Neuron (in vitro differentiated cells): ENCODE results near the gene MNT.

ENCODE experiments used
- H2AFZ ChIP-seq: one replicate; pipeline ENCODE4 v1.6.1; 2013; ENCODE audit warnings: low read depth, mild to moderate bottlenecking, inconsistent platforms, low read length, moderate library complexity
- H3K27me3 ChIP-seq: one replicate; pipeline ENCODE4 v1.6.1; 2013; ENCODE audit warnings: low read length; ENCODE audit not compliant: insufficient read depth
- H3K36me3 ChIP-seq: one replicate; pipeline ENCODE4 v1.6.1; 2013; ENCODE audit warnings: low read length; ENCODE audit not compliant: insufficient read depth
- H3K4me1 ChIP-seq: one replicate; pipeline ENCODE4 v1.6.1; 2013; ENCODE audit warnings: low read length; ENCODE audit not compliant: insufficient read depth
- H3K4me3 ChIP-seq: 2 replicates; pipeline ENCODE4 v1.5.1; 2013; ENCODE audit warnings: mild to moderate bottlenecking, low read length, moderate library complexity
- H3K9me3 ChIP-seq: one replicate; pipeline ENCODE4 v1.6.1; 2013; ENCODE audit warnings: low read length

Gene MNT

GRCh38 chr17:2378905-2379304 is 22.0 kb downstream of the MNT start:
- no peaks in the 10 kb centered on the region for H3K9me3 ChIP-seq
- peaks cover 51% of the 10 kb centered on the region for H3K36me3 ChIP-seq
- H2AFZ ChIP-seq, result no peak overlapping the region
- H3K4me3 ChIP-seq, result no peak overlapping the region
- H3K27me3 ChIP-seq, result no peaks in the 10 kb centered on the region
- peaks cover 4% of the 10 kb centered on the region for H3K4me1 ChIP-seq

DNA sequence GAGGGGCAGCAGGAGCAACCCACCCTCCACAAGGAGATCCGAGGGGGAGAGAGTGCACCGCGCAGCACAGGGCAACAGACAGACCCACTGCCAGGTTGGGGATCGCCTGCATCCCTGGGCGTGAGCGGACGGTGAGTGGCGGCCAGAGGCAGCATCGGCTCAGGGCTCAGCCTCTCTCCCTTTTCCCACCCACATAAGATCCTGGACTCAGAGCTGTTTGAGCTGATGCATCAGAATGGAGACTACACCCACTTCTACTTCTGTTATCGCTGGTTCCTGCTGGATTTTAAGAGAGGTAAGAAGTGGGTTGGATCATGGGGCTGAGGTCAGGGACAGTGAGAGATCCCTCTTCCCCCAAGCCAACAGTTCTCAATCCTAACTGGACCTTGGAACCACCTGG is 23.2 kb downstream of the MNT start:
- peaks cover 64% of the 10 kb centered on the region for H3K36me3 ChIP-seq
- H2AFZ ChIP-seq, result no peak overlapping the region
- no peaks in the 10 kb centered on the region for H3K9me3 ChIP-seq
- no peaks in the 10 kb centered on the region for H3K27me3 ChIP-seq
- H3K4me1 ChIP-seq, result no peaks in the 10 kb centered on the region
- H3K4me3 ChIP-seq, result no peak overlapping the region

- H3K4me3 ChIP-seq, result no peak overlapping the region
- no peaks in the 10 kb centered on the region for H3K4me1 ChIP-seq
- no peaks in the 10 kb centered on the region for H3K27me3 ChIP-seq
- peaks cover 63% of the 10 kb centered on the region for H3K36me3 ChIP-seq
- H3K9me3 ChIP-seq, result no peaks in the 10 kb centered on the region
- no peak overlapping the region for H2AFZ ChIP-seq
These were observed 24.8 kb downstream of the MNT start for GRCh38 chr17:2376107-2376506.

DNA sequence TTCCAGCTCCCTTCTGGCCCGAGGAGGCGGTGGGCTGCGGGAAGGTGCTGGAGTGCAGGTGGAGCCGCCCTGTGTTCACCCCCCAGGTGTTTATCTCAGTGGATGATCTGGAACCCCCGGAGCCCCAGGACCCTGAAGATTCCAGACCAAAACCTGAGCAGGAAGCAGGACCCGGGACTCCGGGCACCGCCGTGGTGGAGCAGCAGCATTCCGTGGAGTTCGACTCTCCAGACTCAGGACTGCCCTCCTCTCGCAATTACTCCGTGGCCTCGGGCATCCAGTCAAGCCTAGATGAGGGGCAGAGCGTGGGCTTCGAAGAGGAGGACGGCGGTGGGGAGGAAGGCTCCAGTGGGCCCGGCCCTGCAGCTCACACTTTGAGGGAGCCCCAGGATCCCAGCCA is 25.5 kb downstream of the MNT start:
- Histone ChIP-seq H3K4me1 (no peaks in the 10 kb centered on the region), H3K36me3 (peaks cover 61% of the 10 kb centered on the region), H3K27me3 (no peaks in the 10 kb centered on the region), H3K4me3 (no peak overlapping the region), H3K9me3 (no peaks in the 10 kb centered on the region), H2AFZ (no peak overlapping the region)

- H2AFZ ChIP-seq, result no peak overlapping the region
- H3K4me3 ChIP-seq, result no peak overlapping the region
- no peaks in the 10 kb centered on the region for H3K27me3 ChIP-seq
- H3K36me3 ChIP-seq, result peaks cover 55% of the 10 kb centered on the region
- no peaks in the 10 kb centered on the region for H3K4me1 ChIP-seq
- H3K9me3 ChIP-seq, result no peaks in the 10 kb centered on the region
These were observed 26.1 kb downstream of the MNT start for GRCh38 chr17:2374549-2375285.

- Histone ChIP-seq H3K9me3 (no peaks in the 10 kb centered on the region), H3K4me3 (no peak overlapping the region), H3K36me3 (peaks cover 46% of the 10 kb centered on the region), H3K4me1 (no peaks in the 10 kb centered on the region), H2AFZ (no peak overlapping the region), H3K27me3 (no peaks in the 10 kb centered on the region)
These were observed 27.7 kb downstream of the MNT start for GRCh38 chr17:2373179-2373578.

DNA sequence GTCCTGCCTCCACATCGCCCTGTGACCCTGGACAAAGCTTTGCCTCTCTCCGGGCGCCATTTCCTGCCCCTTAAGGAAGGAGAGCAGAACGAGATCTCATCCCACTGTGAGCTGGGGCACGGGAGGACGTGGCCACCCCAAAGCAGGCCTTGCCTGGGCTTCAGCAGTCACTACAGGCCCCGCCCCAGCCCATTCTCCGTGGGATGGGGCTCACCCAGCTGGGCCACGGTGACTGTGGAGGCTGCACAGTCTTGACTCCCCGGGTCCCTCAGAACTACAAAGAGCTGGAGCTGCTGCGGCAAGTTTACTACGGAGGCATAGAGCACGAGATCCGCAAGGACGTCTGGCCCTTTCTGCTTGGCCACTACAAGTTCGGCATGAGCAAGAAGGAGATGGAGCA is 28.2 kb downstream of the MNT start:
- peaks cover 42% of the 10 kb centered on the region for H3K36me3 ChIP-seq
- no peak overlapping the region for H3K4me3 ChIP-seq
- no peak overlapping the region for H2AFZ ChIP-seq
- H3K27me3 ChIP-seq, result no peaks in the 10 kb centered on the region
- H3K9me3 ChIP-seq, result no peaks in the 10 kb centered on the region
- no peaks in the 10 kb centered on the region for H3K4me1 ChIP-seq

DNA sequence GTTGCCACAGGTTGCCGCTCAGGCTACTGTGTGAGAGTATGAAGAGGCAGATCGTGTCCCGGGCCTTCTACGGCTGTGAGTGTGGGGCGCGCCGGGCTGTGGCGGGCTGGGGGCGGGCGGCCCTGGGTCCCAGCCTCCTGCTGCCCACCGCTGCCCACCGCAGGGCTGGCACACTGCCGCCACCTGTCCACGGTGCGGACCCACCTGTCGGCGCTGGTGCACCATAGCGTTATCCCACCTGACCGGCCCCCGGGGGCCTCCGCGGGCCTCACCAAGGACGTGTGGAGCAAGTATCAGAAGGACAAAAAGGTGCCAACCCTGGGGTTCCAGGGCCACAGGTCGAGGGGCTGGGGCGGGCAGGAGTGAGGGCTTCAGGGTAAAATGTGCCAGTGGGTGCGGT is 28.7 kb downstream of the MNT start:
- Histone ChIP-seq H3K36me3 (peaks cover 40% of the 10 kb centered on the region), H3K4me3 (no peak overlapping the region), H3K27me3 (no peaks in the 10 kb centered on the region), H3K4me1 (no peaks in the 10 kb centered on the region), H2AFZ (no peak overlapping the region), H3K9me3 (no peaks in the 10 kb centered on the region)

DNA sequence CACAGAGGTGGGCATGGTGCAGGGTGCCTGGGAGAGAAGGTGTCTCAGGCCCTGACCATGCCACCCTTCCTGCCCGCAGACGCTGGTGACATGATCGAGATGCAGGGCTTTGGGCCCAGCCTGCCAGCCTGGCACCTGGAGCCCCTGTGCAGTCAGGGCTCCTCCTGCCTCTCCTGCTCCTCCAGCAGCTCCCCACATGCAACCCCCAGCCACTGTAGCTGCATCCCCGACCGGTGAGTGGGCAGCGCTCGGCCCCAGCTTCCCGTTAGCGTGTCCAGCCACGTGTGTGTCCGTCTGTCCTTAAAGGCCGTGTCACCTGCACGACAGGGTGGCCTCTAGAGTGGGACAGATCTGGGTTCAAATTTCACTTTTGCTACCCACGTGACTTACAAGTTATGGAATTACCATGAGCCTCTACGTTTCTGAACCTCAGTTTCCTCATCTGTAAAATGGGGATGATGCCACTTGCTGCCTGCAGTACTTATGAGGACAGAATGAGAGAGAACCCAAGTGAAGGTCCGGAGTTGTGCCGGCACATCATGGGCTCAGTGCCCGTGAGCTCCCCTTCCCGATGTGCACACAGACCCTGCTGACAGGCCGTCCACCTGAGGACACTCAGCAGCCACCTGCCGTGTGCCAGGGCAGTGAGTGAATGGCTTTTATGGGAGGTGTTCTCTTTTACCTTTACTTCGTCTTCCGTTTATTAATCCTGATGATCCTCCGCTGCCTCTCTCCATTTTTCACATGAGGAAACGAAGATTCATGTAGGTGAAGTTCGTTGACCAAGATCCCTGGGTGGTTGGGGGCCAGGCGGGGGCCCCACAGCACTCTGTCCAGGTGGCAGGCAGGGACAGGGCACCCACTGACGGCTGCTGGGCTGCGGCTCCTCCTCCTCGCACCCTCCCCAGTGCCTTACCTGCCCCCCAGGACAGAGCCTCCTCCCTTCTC is 29.4 kb downstream of the MNT start:
- H3K4me3 ChIP-seq, result no peak overlapping the region
- H3K36me3 ChIP-seq, result peaks cover 34% of the 10 kb centered on the region
- no peak overlapping the region for H2AFZ ChIP-seq
- no peaks in the 10 kb centered on the region for H3K4me1 ChIP-seq
- no peaks in the 10 kb centered on the region for H3K27me3 ChIP-seq
- H3K9me3 ChIP-seq, result no peaks in the 10 kb centered on the region

- H2AFZ ChIP-seq, result no peak overlapping the region
- H3K36me3 ChIP-seq, result peaks cover 33% of the 10 kb centered on the region
- no peaks in the 10 kb centered on the region for H3K27me3 ChIP-seq
These were observed 30.7 kb downstream of the MNT start for GRCh38 chr17:2370211-2370589.

DNA sequence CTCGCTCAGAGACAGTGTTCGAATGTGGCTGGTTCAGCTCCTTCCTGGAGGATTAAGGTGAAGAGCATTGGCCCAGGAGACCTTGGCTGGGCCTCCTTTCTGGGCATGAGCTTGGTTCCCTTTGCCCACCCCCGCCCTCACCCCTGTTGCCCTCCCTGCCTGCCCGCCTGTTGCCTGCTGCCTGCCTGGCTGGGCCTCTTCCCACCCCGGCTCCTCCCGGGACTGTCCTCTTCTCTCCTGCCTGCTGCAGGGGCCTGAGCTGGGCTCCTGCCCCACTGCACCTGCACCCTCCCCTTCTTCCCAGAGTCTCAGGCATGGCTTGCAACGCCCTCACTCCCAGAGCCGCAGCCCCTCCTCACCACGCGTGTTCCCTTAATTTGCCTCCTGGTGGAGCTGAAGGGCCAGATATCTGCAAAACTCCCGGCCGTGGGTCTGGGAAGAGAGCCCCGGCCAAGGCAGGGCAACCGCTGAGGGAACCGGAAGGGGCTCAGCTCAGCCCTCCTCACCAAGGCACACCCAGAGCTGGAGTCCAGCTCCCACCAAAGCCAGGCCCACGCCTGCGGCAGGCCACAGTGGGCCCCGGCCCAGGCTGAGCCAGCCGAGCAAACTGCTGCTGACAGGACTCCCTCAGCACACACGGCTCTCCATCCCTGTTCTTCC is 31.2 kb downstream of the MNT start:
- Histone ChIP-seq H3K36me3 (peaks cover 35% of the 10 kb centered on the region), H2AFZ (no peak overlapping the region), H3K4me1 (no peaks in the 10 kb centered on the region), H3K4me3 (no peak overlapping the region), H3K9me3 (no peaks in the 10 kb centered on the region), H3K27me3 (no peaks in the 10 kb centered on the region)

More at GRCh38 chr17:2370211-2370589, 30.7 kb downstream of the MNT start:
- Histone ChIP-seq H3K4me3 (no peak overlapping the region), H3K4me1 (no peaks in the 10 kb centered on the region), H3K9me3 (no peaks in the 10 kb centered on the region)

DNA sequence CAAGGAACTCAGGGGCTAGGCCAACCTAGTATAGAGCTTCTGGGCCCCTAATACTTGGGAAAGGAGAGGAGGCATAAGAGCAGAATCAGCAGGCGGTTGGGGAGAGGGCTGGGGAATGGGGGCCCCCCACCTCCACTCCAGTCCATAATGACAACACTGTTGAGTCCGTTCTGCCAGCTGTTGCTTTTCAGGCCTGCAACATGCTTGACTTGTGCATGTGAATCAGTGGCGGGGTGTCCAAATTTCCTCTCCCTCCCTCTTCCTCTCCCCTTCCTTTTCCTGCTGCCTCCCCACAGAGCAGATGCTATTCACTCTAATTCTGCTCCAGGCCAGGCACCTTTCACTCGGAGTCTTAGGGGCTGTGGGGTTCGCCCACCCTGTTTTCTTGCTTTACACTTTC is 31.8 kb downstream of the MNT start:
- Histone ChIP-seq H3K27me3 (no peaks in the 10 kb centered on the region), H3K4me3 (no peak overlapping the region), H3K4me1 (no peaks in the 10 kb centered on the region), H2AFZ (no peak overlapping the region), H3K36me3 (peaks cover 39% of the 10 kb centered on the region), H3K9me3 (no peaks in the 10 kb centered on the region)

- H3K36me3 ChIP-seq, result peaks cover 40% of the 10 kb centered on the region
- no peaks in the 10 kb centered on the region for H3K4me1 ChIP-seq
- H3K4me3 ChIP-seq, result no peak overlapping the region
- no peaks in the 10 kb centered on the region for H3K27me3 ChIP-seq
- H2AFZ ChIP-seq, result no peak overlapping the region
- H3K9me3 ChIP-seq, result no peaks in the 10 kb centered on the region
These were observed 32.5 kb downstream of the MNT start for GRCh38 chr17:2368359-2368758.
